K562 (cell line): Measurements from ENCODE around the gene HERC3. TPM values are rescaled to one million over a fixed set of nuclear protein-coding genes. Genes with fewer than 3 reads are reported as not detected.

ENCODE experiments used
- ATAC-seq: fragments of 200-7000 bp; cut with Tn5 transposase; 3 replicates; pipeline ENCODE4 v1.9.1; 2020; ENCODE audit warnings: moderate library complexity
- BruUV-seq: library from RNA; stranded (reverse); fragments of 400-500 nt; replicated peaks from 2 replicates; lab custom pipeline; 2021; lab: Mats Ljungman, UMichigan
- CTCF ChIA-PET: fragments of 300-600 bp; formaldehyde crosslinking; extraction: SDS; loops from one replicate; lab custom pipeline; 2021; ENCODE audit warnings: low intra/inter-chr PET ratio; lab: Yijun Ruan, JAX
- POLR2A ChIA-PET: fragments of 300-600, 350-650 bp; sonication (Branson Sonifier 250); formaldehyde crosslinking; extraction: SDS; loops from one replicate; lab custom pipeline; 2021; ENCODE audit warnings: antibody characterized with exemption, inconsistent platforms; lab: Yijun Ruan, JAX
- DNase-seq, 4 experiments: peaks; one replicate each; pipeline versions ENCODE4 v3.0.0 to v3.0.0-alpha.2; 2011 to 2018; ENCODE audit warnings: low spot score in 3 of 4, mixed read lengths in 3 of 4; ENCODE audit errors: extremely low read depth in 1 of 4
- FAIRE-seq: peaks from 2 replicates; lab custom pipeline; 2011; peaks lifted over from hg19 to GRCh38; lab: Jason Lieb, UNC
- H2AFZ ChIP-seq: 2 replicates; pipeline ENCODE4 v1.6.0; 2011; ENCODE audit warnings: low read depth, low read length, control low read depth, inconsistent platforms
- H3K27ac ChIP-seq: fragments of 200-600 bp; 3 replicates; pipeline ENCODE4 v1.8.0; 2011; ENCODE audit warnings: low read depth, mild to moderate bottlenecking, control low read depth, inconsistent platforms, low read length, moderate library complexity, mixed read lengths; ENCODE audit errors: extremely low read depth
- H3K27me3 ChIP-seq, 2 experiments: fragments of 300-600 bp in 1 of 2; 2 replicates in 1 of 2; 3 replicates in 1 of 2; pipeline versions ENCODE4 v1.6.0 to v1.8.0; 2011; ENCODE audit warnings: inconsistent platforms in 2 of 2, low read length in 2 of 2, mild to moderate bottlenecking in 1 of 2, mixed read lengths in 1 of 2, moderate library complexity in 1 of 2; ENCODE audit not compliant: control insufficient read depth in 2 of 2, insufficient read depth in 2 of 2
- H3K36me3 ChIP-seq: fragments of 300-600 bp; 3 replicates; pipeline ENCODE4 v1.8.0; 2011; ENCODE audit warnings: mild to moderate bottlenecking, low read length, inconsistent platforms; ENCODE audit not compliant: control insufficient read depth, insufficient read depth
- H3K4me1 ChIP-seq, 2 experiments: fragments of 200-600 bp in 1 of 2; replicated peaks in 1 of 2; 2 replicates in 1 of 2; 3 replicates in 1 of 2; pipeline versions ENCODE4 v1.5.1 to v1.8.0; 2011; ENCODE audit warnings: inconsistent platforms in 2 of 2, low read length in 2 of 2, mild to moderate bottlenecking in 1 of 2, mixed read lengths in 1 of 2, moderate library complexity in 1 of 2; ENCODE audit not compliant: control insufficient read depth in 2 of 2, insufficient read depth in 2 of 2
- H3K4me2 ChIP-seq: 2 replicates; pipeline ENCODE4 v1.6.1; 2011; ENCODE audit warnings: low read length, control low read depth, inconsistent platforms, mixed read lengths; ENCODE audit not compliant: insufficient read depth
- H3K4me3 ChIP-seq: fragments of 200-600 bp; sonication (generic), shearing (Covaris generic); 2 replicates; pipeline ENCODE4 v1.5.1; 2016; ENCODE audit warnings: control low read depth, inconsistent platforms
- H3K79me2 ChIP-seq: fragments of 200-600 bp; 3 replicates; pipeline ENCODE4 v1.8.0; 2011; ENCODE audit warnings: low read length, inconsistent platforms; ENCODE audit not compliant: control insufficient read depth, insufficient read depth
- H3K9ac ChIP-seq, 2 experiments: 2 replicates each; pipeline versions ENCODE4 v1.6.0 to v1.6.1; 2011; ENCODE audit warnings: low read depth in 2 of 2, low read length in 2 of 2, control low read depth in 1 of 2, inconsistent platforms in 1 of 2, mild to moderate bottlenecking in 1 of 2, mixed read lengths in 1 of 2; ENCODE audit not compliant: insufficient read depth in 1 of 2
- H3K9me1 ChIP-seq: one replicate; pipeline ENCODE4 v1.6.0; 2011; ENCODE audit warnings: inconsistent platforms, mild to moderate bottlenecking, low read length, moderate library complexity; ENCODE audit not compliant: control insufficient read depth, insufficient read depth
- H3K9me3 ChIP-seq: replicated peaks from 2 replicates; pipeline ENCODE4 v1.5.1; 2011; ENCODE audit warnings: low read depth, low read length, inconsistent platforms; ENCODE audit not compliant: control insufficient read depth, insufficient read depth
- H4K20me1 ChIP-seq: replicated peaks from 2 replicates; pipeline ENCODE4 v1.6.1; 2011; ENCODE audit warnings: low read length, inconsistent platforms, mixed read lengths; ENCODE audit not compliant: control insufficient read depth, insufficient read depth
- MTA1 ChIP-seq: fragments of 450-650 bp; IDR thresholded peaks from 2 replicates; pipeline ENCODE4 v1.6.1; 2017; ENCODE audit warnings: borderline replicate concordance
- MYBL2 ChIP-seq, 2 experiments: fragments of 450-650 bp in 1 of 2; sonication (generic) in 1 of 2; formaldehyde crosslinking in 1 of 2; IDR thresholded peaks; 2 replicates each; pipeline versions ENCODE4 v1.6.1 to v1.8.1; 2017 to 2022; ENCODE audit warnings: borderline replicate concordance in 1 of 2, inconsistent platforms in 1 of 2, low read depth in 1 of 2, mild to moderate bottlenecking in 1 of 2, missing genetic modification reagents in 1 of 2, moderate library complexity in 1 of 2
- RBM22 ChIP-seq: fragments of 200-400 bp; formaldehyde crosslinking; IDR thresholded peaks from 2 replicates; pipeline ENCODE4 v1.6.1; 2018; ENCODE audit warnings: low read length, low read depth; ENCODE audit not compliant: poor library complexity, severe bottlenecking
- SMARCB1 ChIP-seq: IDR thresholded peaks from 2 replicates; pipeline ENCODE4 v1.6.1; 2011; ENCODE audit warnings: improper control_type of control experiment, low read depth; ENCODE audit not compliant: insufficient read length
- SMARCC2 ChIP-seq: fragments of 450-650 bp; IDR thresholded peaks from 2 replicates; pipeline ENCODE4 v1.6.1; 2017; ENCODE audit warnings: antibody characterized with exemption, moderate library complexity, mild to moderate bottlenecking, low read depth
- ZBTB40 ChIP-seq, 2 experiments: fragments of 450-650 bp in 1 of 2; sonication (generic) in 1 of 2; formaldehyde crosslinking in 1 of 2; IDR thresholded peaks; 2 replicates each; pipeline versions ENCODE4 v1.7.1 to v1.9.0; 2016 to 2022; ENCODE audit warnings: inconsistent platforms in 1 of 2, mild to moderate bottlenecking in 1 of 2, missing genetic modification reagents in 1 of 2
- ZBTB8A ChIP-seq: fragments of 450-650 bp; IDR thresholded peaks from 2 replicates; pipeline ENCODE4 v1.6.1; 2018; ENCODE audit warnings: mild to moderate bottlenecking, moderate library complexity; ENCODE audit not compliant: partially characterized antibody
- ZNF165 ChIP-seq: fragments of 250-450 bp; sonication (Bioruptor Pico); IDR thresholded peaks from 2 replicates; pipeline ENCODE4 v1.4.0; 2020; ENCODE audit warnings: borderline replicate concordance
- ZNF583 ChIP-seq: fragments of 250-450 bp; sonication (Bioruptor Pico); IDR thresholded peaks from 2 replicates; pipeline ENCODE4 v1.4.0; 2020
- WGBS: fragments of 100-300 bp; shearing (Covaris generic); methylation state at CpG from one replicate; pipeline ENCODE4 v1.1.6; 2016; ENCODE audit warnings: low coverage, mixed read lengths; ENCODE audit not compliant: insufficient coverage; ENCODE audit errors: missing lambda C conversion rate; 5-methylcytosine and 5-hydroxymethylcytosine counted together
- in situ Hi-C: fragments of 300-500 bp; cut with MboI; formaldehyde crosslinking; loops from 4 replicates; pipeline ENCODE4 v1.15.0; 2018; ENCODE audit warnings: inconsistent platforms, mixed read lengths
- intact Hi-C: fragments of 100-400 bp; cut with micrococcal nuclease; formaldehyde crosslinking; loops from 2 replicates; pipeline ENCODE4 v1.14.2; 2022
- polyA plus RNA-seq, 8 experiments: library from polyadenylated mRNA; depleted of rRNA in 4 of 8; stranded (reverse) in 5 of 8; unstranded in 3 of 8; fragments of >200 nt; fragmentation: Nextera tagmentation in 2 of 8; fragmentation: Illumina TruSeq in 1 of 8; extraction: Ambion mirVana in 2 of 8; extraction: Trizol in 1 of 8; gene quantifications; 2 replicates each; pipeline versions ENCODE4 v1.2.1 to v1.2.3, GENCODE V29; 2011 to 2014; ENCODE audit warnings: inconsistent platforms in 1 of 8, missing spikeins in 1 of 8
- total RNA-seq, 7 experiments: library from RNA; depleted of rRNA in 6 of 7; stranded (reverse); fragments of >200 nt in 6 of 7; fragmentation: Illumina TruSeq in 2 of 7; extraction: Trizol in 2 of 7; gene quantifications; 2 replicates each; pipeline versions ENCODE4 v1.2.1 to v1.2.3, GENCODE V29; 2011 to 2021; ENCODE audit warnings: low replicate concordance in 1 of 7
- TF ChIP-seq, protein P1 (sequence below): fragments of 450-650 bp; conservative IDR thresholded peaks from 2 replicates; pipeline ENCODE4 v1.6.1; 2016; ENCODE audit warnings: missing genetic modification characterization, low read depth, mild to moderate bottlenecking, missing compliant biosample characterization, moderate library complexity
- TF ChIP-seq, protein P2 (sequence below): sonication (generic); formaldehyde crosslinking; IDR thresholded peaks from 2 replicates; pipeline ENCODE4 v1.8.0; 2022; ENCODE audit warnings: mild to moderate bottlenecking, missing genetic modification reagents

HERC3 gene
- total and polyA plus RNA-seq, 9 of the 15 experiments (the other 6 are each of a cell fraction or from before 2014, with no cell fraction given) = 1.8 to 13.1 (median 7.6) TPM

GRCh38 chr4:88713782-88714181 lies 121.5 kb downstream of the HERC3 start:
- no peaks in the 10 kb centered on the region for H4K20me1 ChIP-seq
- 88% methylated on average over 1 of the region's 1 CpG for WGBS
- H3K79me2 ChIP-seq = no peaks in the 10 kb centered on the region
- no peaks in the 10 kb centered on the region; the same call in none of the 2 replicates for H3K9me3 ChIP-seq
- no peaks in the 10 kb centered on the region for H3K27me3 ChIP-seq
- no TSS peak for BruUV-seq
- intact Hi-C loops = no loop called here
- ATAC-seq (no peak), DNase-seq (no peak), FAIRE-seq (no peak)
- no peaks in the 10 kb centered on the region for H3K36me3 ChIP-seq
- in situ Hi-C loops = no loop called here
- H3K27ac ChIP-seq = no peak overlapping the region
- no peaks in the 10 kb centered on the region for H3K9me1 ChIP-seq
- no peak overlapping the region for H2AFZ ChIP-seq
- POLR2A ChIA-PET = interaction anchor here (0.8 kb wide), 1 partner anchor 11 kb away, joined by 3 read pairs; no protein-coding TSS in a partner anchor
- H3K4me1 ChIP-seq = no peaks in the 10 kb centered on the region
- CTCF ChIA-PET = no interaction called here
- no peak overlapping the region for H3K4me2 ChIP-seq
- no peak overlapping the region for H3K4me3 ChIP-seq
- no peak overlapping the region for H3K9ac ChIP-seq
- TF ChIP-seq ZBTB40 (IDR thresholded peaks at IDR 0.05) (no peak), ZBTB40 (CRISPR knock-in tag; IDR thresholded peaks at IDR 0.05) (no peak), ZNF165 (CRISPR knock-in tag) (no peak), ZNF583 (no peak), MYBL2 (IDR thresholded peaks at IDR 0.05; ENCODE audit: low read depth) (no peak), MYBL2 (CRISPR knock-in tag; IDR thresholded peaks at IDR 0.05; ENCODE audit: borderline replicate concordance) (no peak), MTA1 (no peak), SMARCC2 (no peak), ZBTB8A (no peak), RBM22 (no peak), SMARCB1 (no peak)
- TF ChIP-seq, protein P1, sequence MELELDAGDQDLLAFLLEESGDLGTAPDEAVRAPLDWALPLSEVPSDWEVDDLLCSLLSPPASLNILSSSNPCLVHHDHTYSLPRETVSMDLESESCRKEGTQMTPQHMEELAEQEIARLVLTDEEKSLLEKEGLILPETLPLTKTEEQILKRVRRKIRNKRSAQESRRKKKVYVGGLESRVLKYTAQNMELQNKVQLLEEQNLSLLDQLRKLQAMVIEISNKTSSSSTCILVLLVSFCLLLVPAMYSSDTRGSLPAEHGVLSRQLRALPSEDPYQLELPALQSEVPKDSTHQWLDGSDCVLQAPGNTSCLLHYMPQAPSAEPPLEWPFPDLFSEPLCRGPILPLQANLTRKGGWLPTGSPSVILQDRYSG (tag) = no peak
- TF ChIP-seq, protein P2, sequence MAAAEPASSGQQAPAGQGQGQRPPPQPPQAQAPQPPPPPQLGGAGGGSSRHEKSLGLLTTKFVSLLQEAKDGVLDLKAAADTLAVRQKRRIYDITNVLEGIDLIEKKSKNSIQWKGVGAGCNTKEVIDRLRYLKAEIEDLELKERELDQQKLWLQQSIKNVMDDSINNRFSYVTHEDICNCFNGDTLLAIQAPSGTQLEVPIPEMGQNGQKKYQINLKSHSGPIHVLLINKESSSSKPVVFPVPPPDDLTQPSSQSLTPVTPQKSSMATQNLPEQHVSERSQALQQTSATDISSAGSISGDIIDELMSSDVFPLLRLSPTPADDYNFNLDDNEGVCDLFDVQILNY (CRISPR knock-in tag) = no peak
